Retinal pigment epithelial cell (primary cell): ENCODE measurements around the gene ATG4C.

Experiments
- DNase-seq: peaks from one replicate; pipeline ENCODE4 v3.0.0-alpha.2; 2010; ENCODE audit warnings: low read depth
- H3K4me3 ChIP-seq: 2 replicates; pipeline ENCODE4 v1.5.1; 2011; ENCODE audit warnings: mild to moderate bottlenecking, low read length, control low read depth, moderate library complexity
- CTCF ChIP-seq: conservative IDR thresholded peaks from 2 replicates; pipeline ENCODE4 v1.5.1; 2011; ENCODE audit warnings: low read depth, low read length, control low read depth, inconsistent platforms

ATG4C gene

GRCh38 chr1:62840555-62840954 is 56.6 kb downstream of the ATG4C start:
- H3K4me3 ChIP-seq = no peak overlapping the region
- TF ChIP-seq CTCF = no peak
- no peak for DNase-seq

- TF ChIP-seq CTCF = peak; percentile 57
- DNase-seq = peak; percentile 14
Measured at GRCh38 chr1:62841587-62842169, 57.7 kb downstream of the ATG4C start.

GRCh38 chr1:62844030-62844429 is 60.1 kb downstream of the ATG4C start:
- no peak overlapping the region for H3K4me3 ChIP-seq
- no peak for TF ChIP-seq CTCF
- no peak for DNase-seq

More at GRCh38 chr1:62841587-62842169, 57.7 kb downstream of the ATG4C start:
- no peak overlapping the region for H3K4me3 ChIP-seq

- no peak overlapping the region for H3K4me3 ChIP-seq
- DNase-seq = no peak
- TF ChIP-seq CTCF = no peak
Measured at GRCh38 chr1:62849031-62849430, 65.1 kb downstream of the ATG4C start.

GRCh38 chr1:62852253-62852652 is 68.3 kb downstream of the ATG4C start:
- TF ChIP-seq CTCF = no peak
- DNase-seq = no peak
- no peak overlapping the region for H3K4me3 ChIP-seq

GRCh38 chr1:62856960-62857359 is 73.0 kb downstream of the ATG4C start:
- TF ChIP-seq CTCF = no peak
- DNase-seq = no peak
- no peak overlapping the region for H3K4me3 ChIP-seq

GRCh38 chr1:62869217-62869754 is 85.4 kb downstream of the ATG4C start:
- H3K4me3 ChIP-seq = no peak overlapping the region
- TF ChIP-seq CTCF = no peak
- DNase-seq = no peak
